Measurements from ENCODE around the gene HIBCH.
"Not testable (repeated sequence)": the region's sequence is repeated elsewhere in the genome, so short reads cannot be mapped to it uniquely, and the experiment has no call there.

Gene HIBCH

GRCh38 chr2:190303647-190304046 is 16.0 kb downstream of the HIBCH start:
- Histone ChIP-seq H3K36me3 (ENCODE audit: control insufficient read depth, insufficient read depth, low read length) (peaks cover 26% of the 10 kb centered on the region), H3K9me3 (ENCODE audit: control insufficient read depth, insufficient read depth, low read depth, low read length) (peaks cover 4% of the 10 kb centered on the region), H3K27me3 (ENCODE audit: control insufficient read depth, insufficient read depth, low read length) (no peaks in the 10 kb centered on the region), H3K9ac (ENCODE audit: low read length) (no peak overlapping the region), H3K4me3 (ENCODE audit: low read depth, low read length) (no peak overlapping the region), H3K4me1 (ENCODE audit: control insufficient read depth, insufficient read depth, low read length) (peaks cover 6% of the 10 kb centered on the region), H3K27ac (ENCODE audit: low read depth, low read length) (no peak overlapping the region)

- no peak overlapping the region for H3K27ac ChIP-seq (ENCODE audit: low read depth, low read length)
- H3K9ac ChIP-seq (ENCODE audit: low read length) = no peak overlapping the region
- H3K27me3 ChIP-seq (ENCODE audit: control insufficient read depth, insufficient read depth, low read length) = no peaks in the 10 kb centered on the region
- peaks cover 6% of the 10 kb centered on the region for H3K9me3 ChIP-seq (ENCODE audit: control insufficient read depth, insufficient read depth, low read depth, low read length)
- no peak overlapping the region for H3K4me3 ChIP-seq (ENCODE audit: low read depth, low read length)
- H3K36me3 ChIP-seq (ENCODE audit: control insufficient read depth, insufficient read depth, low read length) = peaks cover 23% of the 10 kb centered on the region
- H3K4me1 ChIP-seq (ENCODE audit: control insufficient read depth, insufficient read depth, low read length) = peaks cover 6% of the 10 kb centered on the region
Measured at GRCh38 chr2:190302052-190302451, 17.6 kb downstream of the HIBCH start.

- Histone ChIP-seq H3K27me3 (ENCODE audit: control insufficient read depth, insufficient read depth, low read length) (no peaks in the 10 kb centered on the region), H3K9me3 (ENCODE audit: control insufficient read depth, insufficient read depth, low read depth, low read length) (peaks cover 6% of the 10 kb centered on the region), H3K4me1 (ENCODE audit: control insufficient read depth, insufficient read depth, low read length) (peaks cover 6% of the 10 kb centered on the region), H3K9ac (ENCODE audit: low read length) (no peak overlapping the region), H3K4me3 (ENCODE audit: low read depth, low read length) (no peak overlapping the region), H3K36me3 (ENCODE audit: control insufficient read depth, insufficient read depth, low read length) (peaks cover 22% of the 10 kb centered on the region), H3K27ac (ENCODE audit: low read depth, low read length) (no peak overlapping the region)
Measured at GRCh38 chr2:190301032-190301431, 18.6 kb downstream of the HIBCH start.

GRCh38 chr2:190297880-190298279 is 21.7 kb downstream of the HIBCH start:
- H3K4me1 ChIP-seq (ENCODE audit: control insufficient read depth, insufficient read depth, low read length); H3K9me3 ChIP-seq (ENCODE audit: control insufficient read depth, insufficient read depth, low read depth, low read length); H3K27ac ChIP-seq (ENCODE audit: low read depth, low read length); H3K9ac ChIP-seq (ENCODE audit: low read length); H3K27me3 ChIP-seq (ENCODE audit: control insufficient read depth, insufficient read depth, low read length); H3K4me3 ChIP-seq (ENCODE audit: low read depth, low read length): not testable (repeated sequence)
- peaks cover 35% of the 10 kb centered on the region for H3K36me3 ChIP-seq (ENCODE audit: control insufficient read depth, insufficient read depth, low read length)

GRCh38 chr2:190283783-190284182 is 35.8 kb downstream of the HIBCH start:
- Histone ChIP-seq H3K9ac (ENCODE audit: low read length) (no peak overlapping the region), H3K4me3 (ENCODE audit: low read depth, low read length) (no peak overlapping the region), H3K36me3 (ENCODE audit: control insufficient read depth, insufficient read depth, low read length) (peaks cover 35% of the 10 kb centered on the region), H3K27me3 (ENCODE audit: control insufficient read depth, insufficient read depth, low read length) (no peaks in the 10 kb centered on the region), H3K9me3 (ENCODE audit: control insufficient read depth, insufficient read depth, low read depth, low read length) (no peaks in the 10 kb centered on the region), H3K27ac (ENCODE audit: low read depth, low read length) (no peak overlapping the region), H3K4me1 (ENCODE audit: control insufficient read depth, insufficient read depth, low read length) (no peaks in the 10 kb centered on the region)

GRCh38 chr2:190280565-190281350 is 38.9 kb downstream of the HIBCH start:
- Histone ChIP-seq H3K27me3 (ENCODE audit: control insufficient read depth, insufficient read depth, low read length) (no peaks in the 10 kb centered on the region), H3K36me3 (ENCODE audit: control insufficient read depth, insufficient read depth, low read length) (peaks cover 18% of the 10 kb centered on the region), H3K9me3 (ENCODE audit: control insufficient read depth, insufficient read depth, low read depth, low read length) (no peaks in the 10 kb centered on the region), H3K27ac (ENCODE audit: low read depth, low read length) (no peak overlapping the region), H3K4me3 (ENCODE audit: low read depth, low read length) (no peak overlapping the region), H3K4me1 (ENCODE audit: control insufficient read depth, insufficient read depth, low read length) (no peaks in the 10 kb centered on the region), H3K9ac (ENCODE audit: low read length) (no peak overlapping the region)

GRCh38 chr2:190279256-190280134 is 40.1 kb downstream of the HIBCH start:
- H3K27me3 ChIP-seq (ENCODE audit: control insufficient read depth, insufficient read depth, low read length); H3K4me3 ChIP-seq (ENCODE audit: low read depth, low read length); H3K9me3 ChIP-seq (ENCODE audit: control insufficient read depth, insufficient read depth, low read depth, low read length); H3K4me1 ChIP-seq (ENCODE audit: control insufficient read depth, insufficient read depth, low read length): not testable (repeated sequence)
- peak overlapping the region; percentile 31 for H3K9ac ChIP-seq (ENCODE audit: low read length)
- H3K27ac ChIP-seq (ENCODE audit: low read depth, low read length) = peak overlapping the region; percentile 83
- peaks cover 13% of the 10 kb centered on the region; the same call in 1 of the 2 replicates for H3K36me3 ChIP-seq (ENCODE audit: control insufficient read depth, insufficient read depth, low read length)

GRCh38 chr2:190277234-190278112 is 42.2 kb downstream of the HIBCH start:
- Histone ChIP-seq H3K9me3 (ENCODE audit: control insufficient read depth, insufficient read depth, low read depth, low read length) (no peaks in the 10 kb centered on the region), H3K4me1 (ENCODE audit: control insufficient read depth, insufficient read depth, low read length) (no peaks in the 10 kb centered on the region), H3K4me3 (ENCODE audit: low read depth, low read length) (no peak overlapping the region), H3K27ac (ENCODE audit: low read depth, low read length) (peak overlapping the region; percentile 47; the same call in 1 of the 2 replicates), H3K27me3 (ENCODE audit: control insufficient read depth, insufficient read depth, low read length) (no peaks in the 10 kb centered on the region), H3K36me3 (ENCODE audit: control insufficient read depth, insufficient read depth, low read length) (peaks cover 9% of the 10 kb centered on the region; the same call in 1 of the 2 replicates), H3K9ac (ENCODE audit: low read length) (no peak overlapping the region)

- Histone ChIP-seq H3K9ac (ENCODE audit: low read length) (no peak overlapping the region), H3K4me3 (ENCODE audit: low read depth, low read length) (no peak overlapping the region), H3K36me3 (ENCODE audit: control insufficient read depth, insufficient read depth, low read length) (no peaks in the 10 kb centered on the region), H3K4me1 (ENCODE audit: control insufficient read depth, insufficient read depth, low read length) (no peaks in the 10 kb centered on the region), H3K27me3 (ENCODE audit: control insufficient read depth, insufficient read depth, low read length) (no peaks in the 10 kb centered on the region), H3K9me3 (ENCODE audit: control insufficient read depth, insufficient read depth, low read depth, low read length) (no peaks in the 10 kb centered on the region), H3K27ac (ENCODE audit: low read depth, low read length) (no peak overlapping the region)
Measured at GRCh38 chr2:190272457-190272842, 47.2 kb downstream of the HIBCH start.

GRCh38 chr2:190271783-190272456 is 47.7 kb downstream of the HIBCH start:
- H3K9ac ChIP-seq (ENCODE audit: low read length) = no peak overlapping the region

More at GRCh38 chr2:190271783-190272456, 47.7 kb downstream of the HIBCH start:
- Histone ChIP-seq H3K4me3 (ENCODE audit: low read depth, low read length) (no peak overlapping the region), H3K4me1 (ENCODE audit: control insufficient read depth, insufficient read depth, low read length) (no peaks in the 10 kb centered on the region), H3K27me3 (ENCODE audit: control insufficient read depth, insufficient read depth, low read length) (no peaks in the 10 kb centered on the region), H3K9me3 (ENCODE audit: control insufficient read depth, insufficient read depth, low read depth, low read length) (no peaks in the 10 kb centered on the region), H3K27ac (ENCODE audit: low read depth, low read length) (no peak overlapping the region), H3K36me3 (ENCODE audit: control insufficient read depth, insufficient read depth, low read length) (no peaks in the 10 kb centered on the region)
